Stromal cell of bone marrow (primary cell): ENCODE measurements around the gene CTNNBL1.

Experiments used
- DNase-seq: peaks from one replicate; pipeline ENCODE4 v3.0.0-alpha.2; 2012; ENCODE audit warnings: low read depth

Gene CTNNBL1

DNA sequence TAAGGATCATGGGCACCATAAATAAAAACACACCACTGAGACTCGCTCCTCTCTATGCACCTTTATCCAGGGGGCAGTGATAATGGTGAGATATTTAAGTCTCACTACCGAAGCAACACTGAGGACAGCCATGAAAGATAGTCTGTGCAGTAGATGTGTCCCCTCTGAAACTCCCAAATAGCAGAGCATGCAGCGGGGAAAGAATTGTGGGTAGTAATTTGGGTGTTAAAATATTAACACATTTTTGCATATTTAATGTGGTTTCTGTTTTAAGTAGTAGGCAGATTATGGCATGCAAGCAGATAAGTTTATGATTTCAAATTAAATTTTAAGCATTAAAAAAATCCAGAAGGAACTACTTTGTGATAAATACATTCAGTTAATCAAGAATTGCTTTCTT lies 82.7 kb downstream of the CTNNBL1 start:
- DNase-seq, result no peak

DNA sequence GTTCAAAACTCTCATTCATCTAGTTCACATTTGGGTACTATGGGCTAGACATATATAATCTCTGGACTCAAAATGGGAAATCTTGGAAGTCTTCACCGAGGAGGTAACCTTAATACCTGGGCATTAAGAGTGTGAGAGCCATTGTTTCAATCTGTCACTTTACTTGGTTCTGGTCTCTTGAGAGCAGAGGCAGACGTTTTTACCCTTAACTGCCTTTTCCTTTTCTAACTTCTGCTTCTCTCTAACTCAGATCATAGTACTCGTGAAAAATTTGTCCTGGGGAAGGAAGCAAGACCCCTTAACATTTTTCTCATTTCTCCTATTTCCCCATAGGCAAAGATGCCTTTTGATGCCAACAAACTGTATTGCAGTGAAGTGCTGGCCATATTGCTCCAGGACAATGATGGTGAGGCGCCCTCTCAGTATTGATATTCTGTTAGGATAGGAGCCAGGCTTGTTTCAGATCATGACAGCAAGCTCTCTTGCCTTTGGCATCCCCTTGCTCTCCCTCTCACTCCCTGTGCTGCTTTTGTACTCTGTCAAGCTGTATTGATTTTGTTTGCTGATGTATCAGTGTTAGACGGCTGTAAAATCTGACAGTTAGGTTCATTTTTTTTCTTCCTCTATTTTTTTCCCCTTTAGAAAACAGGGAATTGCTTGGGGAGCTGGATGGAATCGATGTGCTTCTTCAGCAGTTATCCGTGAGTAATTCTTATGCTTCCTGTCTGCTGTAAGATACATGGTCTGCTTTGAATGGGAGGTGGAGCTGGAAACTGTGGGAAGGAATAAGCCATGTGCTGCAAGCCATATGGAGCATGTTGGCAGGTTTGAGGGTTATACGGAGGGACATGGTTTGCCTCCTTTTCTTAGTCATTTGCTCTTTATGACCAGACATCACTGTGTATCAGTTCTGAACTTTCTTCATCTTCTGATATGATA lies 83.5 kb downstream of the CTNNBL1 start:
- DNase-seq, result no peak

DNA sequence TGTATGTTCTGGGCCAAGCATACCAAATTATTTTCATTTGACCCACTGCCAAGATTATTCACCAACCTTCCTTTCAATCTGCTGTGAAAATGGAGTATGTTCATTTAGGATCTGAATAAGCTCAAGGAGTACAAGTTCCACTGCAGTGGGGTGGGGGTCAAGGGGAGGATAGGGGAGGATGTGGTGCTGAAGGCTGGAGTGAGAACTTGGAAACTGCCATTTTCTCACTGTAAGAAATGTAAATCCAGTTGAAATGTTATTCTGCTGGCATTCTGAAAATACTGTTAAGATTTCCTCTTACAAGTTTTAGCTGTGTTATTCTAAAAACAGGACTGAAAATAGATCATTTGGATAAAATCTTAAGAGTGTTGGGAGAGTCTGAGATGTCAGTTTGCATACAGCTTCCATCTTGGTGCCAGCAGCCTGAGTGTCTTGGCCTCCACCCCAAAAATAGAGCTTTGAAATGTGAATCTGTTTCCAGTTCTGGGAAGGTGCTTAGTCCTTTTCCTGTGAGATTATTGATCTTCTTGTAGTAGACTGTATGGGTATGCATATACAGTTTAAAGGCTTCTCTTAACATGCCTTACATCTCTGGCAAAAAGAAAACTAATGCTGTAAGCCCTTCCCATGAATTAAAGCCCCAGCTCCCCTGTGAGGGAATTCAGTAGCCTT lies 84.3 kb downstream of the CTNNBL1 start:
- no peak for DNase-seq

GRCh38 chr20:37781626-37782025 lies 87.8 kb downstream of the CTNNBL1 start:
- no peak for DNase-seq

DNA sequence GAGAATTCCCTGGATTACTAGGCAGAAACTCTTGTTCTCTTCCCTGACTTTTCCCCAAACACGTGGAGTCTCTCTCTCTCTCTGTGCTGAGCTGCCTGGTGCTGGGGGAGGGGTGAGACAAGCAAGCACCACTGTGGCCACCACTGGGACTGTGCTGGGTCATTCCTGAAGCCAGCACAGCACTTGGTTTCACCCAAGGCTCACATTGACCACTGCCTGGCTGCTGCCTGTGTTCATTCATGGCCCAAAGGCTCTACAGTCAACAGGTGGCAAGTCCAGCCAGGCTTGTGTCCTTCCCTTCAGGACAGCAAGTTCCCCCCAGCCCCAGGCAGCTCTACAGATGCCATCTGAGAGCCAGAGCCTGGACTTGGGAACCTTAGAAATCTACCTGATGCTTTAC lies 92.2 kb downstream of the CTNNBL1 start:
- DNase-seq, result no peak

- DNase-seq, result no peak
Measured at GRCh38 chr20:37789408-37789807, 95.6 kb downstream of the CTNNBL1 start.

DNA sequence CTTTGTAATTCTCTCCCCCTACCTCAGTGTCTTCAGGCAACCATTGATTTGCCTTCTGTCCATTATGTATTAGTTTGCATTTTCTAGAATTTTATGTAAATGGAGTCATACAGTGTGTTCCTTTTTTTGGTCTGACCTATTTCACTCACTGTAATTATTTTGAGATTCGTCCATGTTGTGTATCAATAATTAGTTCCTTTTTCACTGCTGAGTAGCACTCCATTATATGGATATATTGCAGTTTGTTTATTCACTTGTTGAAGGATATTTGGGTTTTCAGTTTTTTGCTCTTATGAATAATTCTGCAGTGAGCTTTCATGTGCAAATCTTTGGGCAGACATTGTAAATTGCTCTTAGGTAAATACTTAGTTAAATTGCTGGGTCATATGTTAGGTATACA lies 97.1 kb downstream of the CTNNBL1 start:
- no peak for DNase-seq

GRCh38 chr20:37796121-37796520 lies 102.3 kb downstream of the CTNNBL1 start:
- no peak for DNase-seq

DNA sequence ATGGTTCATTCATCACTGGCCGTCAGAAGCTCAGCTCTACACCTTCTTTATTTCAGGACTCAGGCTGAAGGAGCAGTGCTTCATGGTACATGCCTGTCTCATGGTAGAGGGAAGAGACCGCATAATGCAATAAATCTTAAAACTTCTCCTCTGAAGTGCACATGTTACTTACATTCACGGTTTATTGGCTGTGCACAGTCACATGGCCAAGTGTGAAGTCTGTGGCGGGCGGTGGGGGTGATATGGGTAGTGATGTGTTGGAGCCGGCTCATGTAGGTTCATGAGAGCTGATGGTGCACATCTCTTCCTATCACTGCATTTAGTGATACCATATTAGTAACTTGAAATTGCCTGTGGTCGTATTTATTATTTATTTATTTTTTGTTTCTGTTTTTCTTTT lies 102.9 kb downstream of the CTNNBL1 start:
- DNase-seq, result no peak

DNA sequence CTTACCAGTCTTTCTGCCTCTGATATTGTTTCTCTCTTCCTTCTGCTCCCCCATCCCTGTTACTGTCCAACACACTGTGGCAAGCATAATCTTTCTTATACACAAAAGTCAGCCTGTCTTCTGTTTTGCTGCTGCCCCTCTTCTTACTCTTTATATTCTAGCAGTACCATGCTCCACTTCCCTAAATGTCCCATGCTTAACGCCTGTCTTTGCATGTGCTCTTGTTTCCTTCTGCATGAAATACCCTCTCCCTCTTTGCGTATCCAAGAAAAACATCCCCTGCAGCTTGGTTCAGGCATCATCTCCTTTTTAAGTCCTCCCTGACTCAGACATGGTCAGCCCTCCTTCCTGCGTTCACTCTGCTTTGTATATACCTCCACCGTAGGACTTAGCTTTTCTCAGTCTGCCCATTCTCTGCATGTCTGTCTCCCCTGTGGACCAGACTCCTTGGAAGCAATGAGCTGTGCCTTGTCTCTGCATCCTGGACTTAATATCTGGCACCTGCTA lies 103.9 kb downstream of the CTNNBL1 start:
- no peak for DNase-seq

- DNase-seq, result no peak
Measured at GRCh38 chr20:37798312-37798711, 104.5 kb downstream of the CTNNBL1 start.

DNA sequence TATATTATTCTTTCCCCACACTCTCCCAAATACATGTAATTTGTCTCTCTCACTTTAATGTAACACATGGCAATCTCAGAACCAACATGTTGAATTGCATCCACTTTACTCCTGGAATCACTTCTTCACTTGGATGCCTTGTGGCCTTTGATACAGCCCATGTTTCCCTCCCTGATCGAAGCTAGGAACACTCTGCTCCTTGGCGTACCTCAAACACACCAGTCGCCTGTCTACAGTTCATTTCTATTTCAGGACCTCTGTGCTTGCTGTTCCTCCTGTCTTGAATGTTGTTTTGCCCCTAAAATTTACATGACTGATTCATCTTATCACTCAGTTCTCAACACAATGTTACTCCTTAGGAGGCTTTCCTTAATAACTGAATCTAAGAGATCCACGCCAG lies 106.8 kb downstream of the CTNNBL1 start:
- no peak for DNase-seq

- no peak for DNase-seq
Measured at GRCh38 chr20:37801921-37802320, 108.1 kb downstream of the CTNNBL1 start.

DNA sequence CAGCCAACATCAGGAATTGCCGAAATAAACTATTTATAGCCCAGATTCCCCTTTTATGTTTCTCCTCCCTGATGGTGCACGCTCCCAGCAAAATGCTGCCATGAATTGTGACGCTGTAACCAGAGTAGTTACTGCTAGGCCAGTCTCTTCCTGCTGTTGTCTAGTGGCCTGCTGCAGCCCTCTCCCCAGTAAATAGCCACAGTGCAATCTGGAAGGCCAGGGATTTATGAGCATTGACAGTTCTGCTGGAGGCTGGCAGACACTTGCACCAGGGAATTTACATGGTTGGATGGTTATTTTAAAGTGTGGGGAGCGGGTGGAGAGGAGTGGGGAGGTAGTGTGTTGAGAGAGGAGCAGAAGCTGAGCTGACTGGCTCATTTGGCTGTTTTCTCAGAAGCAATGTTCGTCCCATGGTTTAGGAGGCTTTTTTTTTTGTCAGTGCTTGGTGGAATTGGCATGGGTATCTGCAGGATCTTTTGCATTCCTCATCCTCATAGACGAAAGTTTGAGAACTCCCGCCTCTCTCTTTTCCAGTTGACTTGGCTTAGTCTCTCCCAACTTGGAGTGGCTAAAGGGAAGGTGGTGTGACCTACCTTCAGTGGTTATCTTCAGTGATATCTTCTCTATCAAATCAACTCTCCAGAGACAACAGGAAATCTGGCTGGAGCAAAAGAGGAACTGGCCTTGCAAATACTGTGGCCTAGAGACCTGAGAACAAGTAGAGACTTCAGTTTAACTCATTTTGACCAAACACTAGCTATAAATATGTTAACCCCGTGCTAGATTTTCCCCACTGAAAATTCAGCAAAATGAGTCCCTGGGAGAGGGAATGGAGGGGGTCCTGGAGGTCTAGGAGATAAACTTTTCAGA lies 109.8 kb downstream of the CTNNBL1 start:
- no peak for DNase-seq

GRCh38 chr20:37804584-37805566 lies 111.0 kb downstream of the CTNNBL1 start:
- no peak for DNase-seq

DNA sequence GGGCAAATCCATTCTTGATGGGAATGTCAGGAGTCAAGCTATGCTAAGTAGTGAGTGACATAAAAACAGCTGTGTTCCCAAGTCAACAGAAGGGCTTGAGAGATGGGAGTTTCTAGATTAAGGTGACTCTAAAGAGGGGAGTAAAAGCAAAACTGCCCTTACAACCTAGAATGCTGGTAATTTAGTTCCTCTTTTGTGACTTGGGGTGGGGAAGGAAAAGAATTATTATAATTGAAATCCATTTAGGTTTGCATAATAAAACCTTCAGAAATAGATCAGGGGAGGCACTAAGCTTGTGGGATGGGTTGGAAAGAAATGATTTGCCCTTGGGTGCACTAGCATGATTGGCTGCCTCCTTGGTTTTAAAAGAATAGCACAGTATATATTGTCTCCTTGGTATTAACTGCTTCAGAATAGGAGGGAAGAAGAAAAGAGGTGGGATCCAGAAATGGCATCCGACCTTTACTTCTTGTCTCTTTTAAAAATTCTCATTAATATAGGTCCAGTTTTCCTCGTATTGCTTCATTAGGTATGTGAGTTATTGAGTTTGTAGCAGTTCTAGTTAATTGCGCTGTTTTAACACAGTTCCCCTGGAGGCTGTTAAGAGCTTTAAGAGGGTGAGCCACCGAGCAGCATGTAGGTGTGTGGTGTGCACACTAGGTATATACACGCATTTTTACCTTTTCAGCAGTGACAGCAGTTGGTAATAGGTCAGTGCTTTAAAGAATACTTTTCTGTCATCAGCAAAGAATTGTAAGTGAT lies 113.8 kb downstream of the CTNNBL1 start:
- DNase-seq, result no peak

DNA sequence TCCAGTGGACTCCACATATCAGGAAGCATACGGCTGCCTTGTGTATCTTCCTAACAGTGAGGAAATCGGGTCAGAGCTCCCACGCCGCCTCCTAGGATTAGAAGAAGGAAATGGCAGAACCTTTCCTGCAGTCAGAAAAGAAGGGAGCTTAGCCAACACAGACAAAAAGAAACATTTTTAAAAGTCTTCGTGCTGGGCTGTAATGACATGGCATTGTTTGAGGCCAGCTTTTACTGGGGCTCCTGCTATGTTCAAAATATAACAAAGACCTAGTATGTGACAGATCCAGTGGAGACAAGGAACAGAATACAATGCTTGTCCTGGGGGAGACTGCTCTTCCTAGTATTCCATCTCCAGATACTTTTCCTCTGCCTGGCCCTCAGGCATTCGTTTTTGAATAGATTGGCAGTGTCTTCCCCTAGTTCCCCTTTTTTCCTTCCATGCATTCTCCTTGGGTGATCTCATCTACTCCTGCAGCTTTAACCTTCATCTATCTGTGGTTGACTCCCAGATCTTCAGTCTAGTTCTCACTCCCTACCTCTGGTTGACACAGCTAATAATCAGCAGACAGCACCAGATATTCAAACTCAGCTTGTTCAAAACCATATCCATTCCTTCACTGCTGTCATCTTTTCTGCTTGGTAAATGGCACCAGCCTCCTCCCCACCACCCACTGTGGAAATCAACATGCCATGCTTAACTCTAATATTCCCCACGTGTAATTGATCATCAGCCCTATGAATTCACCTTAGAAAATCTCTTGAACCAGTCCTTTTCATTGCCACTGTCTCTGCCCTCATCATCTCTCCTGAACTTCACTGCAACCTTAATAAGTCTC lies 114.6 kb downstream of the CTNNBL1 start:
- no peak for DNase-seq

- DNase-seq, result no peak
Measured at GRCh38 chr20:37810027-37810426, 116.2 kb downstream of the CTNNBL1 start.

- DNase-seq, result no peak
Measured at GRCh38 chr20:37816003-37816402, 122.2 kb downstream of the CTNNBL1 start.
